ENCODE data around the gene DAB2IP. TPM values are rescaled to one million over a fixed set of nuclear protein-coding genes. Genes with fewer than 3 reads are reported as not detected.

Gene DAB2IP
- total and polyA plus RNA-seq, 4 donors = 2.3 to 13.1 (median 5.4) TPM

GRCh38 chr9:121714873-121715272 lies 63.4 kb downstream of the DAB2IP start:
- H3K4me3 ChIP-seq (ENCODE audit: low read depth in 1 of 3, low read length in 3 of 3) = no peak overlapping the region
- no peaks in the 10 kb centered on the region for H3K9me3 ChIP-seq (ENCODE audit: control insufficient read depth in 4 of 4, low read length in 3 of 4)
- 76% methylated on average over 5 of the region's 5 CpGs for WGBS
- no peaks in the 10 kb centered on the region for H3K27me3 ChIP-seq (ENCODE audit: control insufficient read depth in 4 of 4, insufficient read depth in 4 of 4, low read length in 3 of 4)
- no peak for TF ChIP-seq FOXA1 (IDR thresholded peaks at IDR 0.05)
- no peak for TF ChIP-seq YY1 (IDR thresholded peaks at IDR 0.05)
- TF ChIP-seq MAX (IDR thresholded peaks at IDR 0.05) = no peak
- TF ChIP-seq REST (IDR thresholded peaks at IDR 0.05) = no peak
- no peak for TF ChIP-seq RXRA (IDR thresholded peaks at IDR 0.05)
- TF ChIP-seq EGR1 (IDR thresholded peaks at IDR 0.05; ENCODE audit: low read depth in 2 of 2) = no peak
- no peak for TF ChIP-seq CTCF (IDR thresholded peaks at IDR 0.05; ENCODE audit: low read depth, low read length, missing input control)
- TF ChIP-seq TAF1 (conservative IDR thresholded peaks at IDR 0.05) = no peak
- no peak for TF ChIP-seq SP1 (IDR thresholded peaks at IDR 0.05)
- TF ChIP-seq HNF4G (IDR thresholded peaks at IDR 0.05) = no peak
- TF ChIP-seq JUND (IDR thresholded peaks at IDR 0.05) = no peak
- TF ChIP-seq GABPA (IDR thresholded peaks at IDR 0.05 in 1 of 2, conservative IDR thresholded peaks at IDR 0.05 in 1 of 2) = no peak
- no peak for TF ChIP-seq ATF3 (IDR thresholded peaks at IDR 0.05)
- TF ChIP-seq FOXA2 (IDR thresholded peaks at IDR 0.05) = no peak
- no peak for TF ChIP-seq NR2F2 (IDR thresholded peaks at IDR 0.05)
- no peak for TF ChIP-seq RAD21 (IDR thresholded peaks at IDR 0.05)
- no peak overlapping the region for H3K9ac ChIP-seq (ENCODE audit: low read depth in 1 of 2, low read length in 2 of 2)
- no peaks in the 10 kb centered on the region for H3K36me3 ChIP-seq (ENCODE audit: control insufficient read depth in 4 of 4, insufficient read depth in 3 of 4, low read depth in 1 of 4, low read length in 3 of 4)
- no peak for DNase-seq (ENCODE audit: low spot score)
- no peak overlapping the region for H3K27ac ChIP-seq (ENCODE audit: low read depth in 1 of 2, low read length in 2 of 2)
- no peaks in the 10 kb centered on the region for H3K4me1 ChIP-seq (ENCODE audit: control insufficient read depth in 4 of 4, insufficient read depth in 4 of 4, low read length in 3 of 4)

- no peak for DNase-seq (ENCODE audit: low spot score)
- Histone ChIP-seq H3K27me3 (ENCODE audit: control insufficient read depth in 4 of 4, insufficient read depth in 4 of 4, low read length in 3 of 4) (no peaks in the 10 kb centered on the region), H3K4me3 (ENCODE audit: low read depth in 1 of 3, low read length in 3 of 3) (no peak overlapping the region), H3K27ac (ENCODE audit: low read depth in 1 of 2, low read length in 2 of 2) (no peak overlapping the region), H3K9ac (ENCODE audit: low read depth in 1 of 2, low read length in 2 of 2) (no peak overlapping the region), H3K4me1 (ENCODE audit: control insufficient read depth in 4 of 4, insufficient read depth in 4 of 4, low read length in 3 of 4) (no peaks in the 10 kb centered on the region), H3K36me3 (ENCODE audit: control insufficient read depth in 4 of 4, insufficient read depth in 3 of 4, low read depth in 1 of 4, low read length in 3 of 4) (no peaks in the 10 kb centered on the region), H3K9me3 (ENCODE audit: control insufficient read depth in 4 of 4, low read length in 3 of 4) (no peaks in the 10 kb centered on the region)
- 93% methylated on average over 19 of the region's 19 CpGs for WGBS
- TF ChIP-seq REST (IDR thresholded peaks at IDR 0.05) (no peak), RAD21 (IDR thresholded peaks at IDR 0.05) (no peak), FOXA1 (IDR thresholded peaks at IDR 0.05) (no peak), YY1 (IDR thresholded peaks at IDR 0.05) (no peak), HNF4A (conservative IDR thresholded peaks at IDR 0.05) (no peak), CTCF (IDR thresholded peaks at IDR 0.05; ENCODE audit: low read depth, low read length, missing input control) (no peak), JUND (IDR thresholded peaks at IDR 0.05) (no peak), RXRA (IDR thresholded peaks at IDR 0.05) (no peak), FOXA2 (IDR thresholded peaks at IDR 0.05) (no peak), GABPA (IDR thresholded peaks at IDR 0.05 in 1 of 2, conservative IDR thresholded peaks at IDR 0.05 in 1 of 2) (no peak), ATF3 (IDR thresholded peaks at IDR 0.05) (no peak)
These were observed 65.9 kb downstream of the DAB2IP start for GRCh38 chr9:121717141-121717991.

Measured in liver (tissue), 9 donors.